ENCODE data around the gene RAB42. TPM values are rescaled to one million over a fixed set of nuclear protein-coding genes. Genes with fewer than 3 reads are reported as not detected.
"Not testable (repeated sequence)": the region's sequence is repeated elsewhere in the genome, so short reads cannot be mapped to it uniquely, and the experiment has no call there.

The RAB42 gene
- total RNA-seq, 1 donor from 2014 or later, result 2.1 TPM

GRCh38 chr1:28582248-28582615 lies 9.8 kb upstream of the RAB42 start:
- Mint-ChIP-seq H3K27me3 (ENCODE audit: low read depth, unreplicated experiment) (no peaks in the 10 kb centered on the region), H3K36me3 (ENCODE audit: low read depth, unreplicated experiment) (peaks cover 14% of the 10 kb centered on the region), H3K4me3 (ENCODE audit: unreplicated experiment) (peak overlapping the region; percentile 97), H3K4me1 (ENCODE audit: low read depth, unreplicated experiment) (peaks cover 18% of the 10 kb centered on the region), H3K27ac (ENCODE audit: unreplicated experiment) (no peak overlapping the region), H3K9me3 (ENCODE audit: unreplicated experiment) (no peaks in the 10 kb centered on the region)
- Histone ChIP-seq H3K9me3 (ENCODE audit: insufficient read depth, low read depth, low read length) (no peaks in the 10 kb centered on the region), H3K36me3 (ENCODE audit: insufficient read depth, low read length) (peaks cover 31% of the 10 kb centered on the region), H3K4me3 (ENCODE audit: insufficient read depth, low read depth, low read length) (peak overlapping the region; percentile 98), H4K20me1 (ENCODE audit: insufficient read depth, low read length) (peaks cover 43% of the 10 kb centered on the region), H3K9ac (ENCODE audit: low read length) (peak overlapping the region; percentile 90), H2AFZ (ENCODE audit: low read depth, low read length) (peak overlapping the region; percentile 96), H3K27me3 (ENCODE audit: insufficient read depth, low read length) (no peaks in the 10 kb centered on the region), H3K27ac (ENCODE audit: low read depth, low read length) (peak overlapping the region; percentile 67), H3K4me2 (ENCODE audit: low read length) (peak overlapping the region; percentile 93), H3K4me1 (ENCODE audit: insufficient read depth, low read length) (peaks cover 15% of the 10 kb centered on the region), H3K79me2 (ENCODE audit: insufficient read depth, low read length) (peaks cover 32% of the 10 kb centered on the region)
- TF ChIP-seq CTCF (IDR thresholded peaks at IDR 0.05; ENCODE audit: insufficient read depth, low read depth, low read length), result no peak
- no peak for TF ChIP-seq EZH2 (IDR thresholded peaks at IDR 0.05; ENCODE audit: insufficient read depth, low read length)
- peak; percentile 40 for DNase-seq (ENCODE audit: low read depth)
- no peak for FAIRE-seq

- not testable (repeated sequence) for H3K4me3 ChIP-seq (ENCODE audit: insufficient read depth, low read depth, low read length); H3K4me2 ChIP-seq (ENCODE audit: low read length); H3K9me3 Mint-ChIP-seq (ENCODE audit: unreplicated experiment); H3K36me3 ChIP-seq (ENCODE audit: insufficient read depth, low read length); H3K9me3 ChIP-seq (ENCODE audit: insufficient read depth, low read depth, low read length); H3K27me3 ChIP-seq (ENCODE audit: insufficient read depth, low read length); FAIRE-seq; H2AFZ ChIP-seq (ENCODE audit: low read depth, low read length); H3K27ac ChIP-seq (ENCODE audit: low read depth, low read length); H3K4me3 Mint-ChIP-seq (ENCODE audit: unreplicated experiment); H3K27me3 Mint-ChIP-seq (ENCODE audit: low read depth, unreplicated experiment); H3K79me2 ChIP-seq (ENCODE audit: insufficient read depth, low read length); H3K4me1 ChIP-seq (ENCODE audit: insufficient read depth, low read length); H3K27ac Mint-ChIP-seq (ENCODE audit: unreplicated experiment); DNase-seq (ENCODE audit: low read depth); H3K4me1 Mint-ChIP-seq (ENCODE audit: low read depth, unreplicated experiment); H4K20me1 ChIP-seq (ENCODE audit: insufficient read depth, low read length); H3K36me3 Mint-ChIP-seq (ENCODE audit: low read depth, unreplicated experiment); H3K9ac ChIP-seq (ENCODE audit: low read length)
These were observed 5.3 kb upstream of the RAB42 start for GRCh38 chr1:28586585-28587391.

- H3K36me3 ChIP-seq (ENCODE audit: insufficient read depth, low read length), result no peaks in the 10 kb centered on the region
- no peaks in the 10 kb centered on the region for H4K20me1 ChIP-seq (ENCODE audit: insufficient read depth, low read length)
- peaks cover 2% of the 10 kb centered on the region for H3K4me1 Mint-ChIP-seq (ENCODE audit: low read depth, unreplicated experiment)
- peak overlapping the region; percentile 90 for H3K4me2 ChIP-seq (ENCODE audit: low read length)
- H3K9ac ChIP-seq (ENCODE audit: low read length), result peak overlapping the region; percentile 72
- peak overlapping the region; percentile 61 for H3K4me3 ChIP-seq (ENCODE audit: insufficient read depth, low read depth, low read length)
- peaks cover 2% of the 10 kb centered on the region for H3K27me3 Mint-ChIP-seq (ENCODE audit: low read depth, unreplicated experiment)
- H3K27me3 ChIP-seq (ENCODE audit: insufficient read depth, low read length), result no peaks in the 10 kb centered on the region
- H3K9me3 Mint-ChIP-seq (ENCODE audit: unreplicated experiment), result peaks cover 1% of the 10 kb centered on the region
- H3K9me3 ChIP-seq (ENCODE audit: insufficient read depth, low read depth, low read length), result no peaks in the 10 kb centered on the region
- H3K36me3 Mint-ChIP-seq (ENCODE audit: low read depth, unreplicated experiment), result peaks cover 2% of the 10 kb centered on the region
- peak overlapping the region; percentile 72 for H2AFZ ChIP-seq (ENCODE audit: low read depth, low read length)
- TF ChIP-seq EZH2 (IDR thresholded peaks at IDR 0.05; ENCODE audit: insufficient read depth, low read length), result no peak
- no peak for TF ChIP-seq CTCF (IDR thresholded peaks at IDR 0.05; ENCODE audit: insufficient read depth, low read depth, low read length)
- H3K4me1 ChIP-seq (ENCODE audit: insufficient read depth, low read length), result peaks cover 13% of the 10 kb centered on the region
- FAIRE-seq, result no peak
- H3K79me2 ChIP-seq (ENCODE audit: insufficient read depth, low read length), result no peaks in the 10 kb centered on the region
- H3K4me3 Mint-ChIP-seq (ENCODE audit: unreplicated experiment), result peak overlapping the region; percentile 75
- no peak overlapping the region for H3K27ac ChIP-seq (ENCODE audit: low read depth, low read length)
- no peak for DNase-seq (ENCODE audit: low read depth)
- H3K27ac Mint-ChIP-seq (ENCODE audit: unreplicated experiment), result peak overlapping the region; percentile 58
These were observed 431 bp downstream of the RAB42 start for GRCh38 chr1:28592321-28593071.

GRCh38 chr1:28593988-28594356 lies 1.9 kb downstream of the RAB42 start:
- H3K27ac Mint-ChIP-seq (ENCODE audit: unreplicated experiment); H3K79me2 ChIP-seq (ENCODE audit: insufficient read depth, low read length); H3K9me3 ChIP-seq (ENCODE audit: insufficient read depth, low read depth, low read length); H2AFZ ChIP-seq (ENCODE audit: low read depth, low read length); DNase-seq (ENCODE audit: low read depth); H3K9ac ChIP-seq (ENCODE audit: low read length); H3K4me3 Mint-ChIP-seq (ENCODE audit: unreplicated experiment); H4K20me1 ChIP-seq (ENCODE audit: insufficient read depth, low read length); H3K4me3 ChIP-seq (ENCODE audit: insufficient read depth, low read depth, low read length); H3K27me3 Mint-ChIP-seq (ENCODE audit: low read depth, unreplicated experiment); H3K4me2 ChIP-seq (ENCODE audit: low read length); FAIRE-seq; H3K27me3 ChIP-seq (ENCODE audit: insufficient read depth, low read length); H3K27ac ChIP-seq (ENCODE audit: low read depth, low read length); H3K9me3 Mint-ChIP-seq (ENCODE audit: unreplicated experiment); H3K4me1 Mint-ChIP-seq (ENCODE audit: low read depth, unreplicated experiment); H3K36me3 Mint-ChIP-seq (ENCODE audit: low read depth, unreplicated experiment); H3K36me3 ChIP-seq (ENCODE audit: insufficient read depth, low read length): not testable (repeated sequence)
- peaks cover 13% of the 10 kb centered on the region for H3K4me1 ChIP-seq (ENCODE audit: insufficient read depth, low read length)

All from astrocyte (in vitro differentiated cells and primary cell).